HG03060 (cell line): Measurements from ENCODE around the gene TRAPPC14.

ENCODE experiments used
- ATAC-seq: cut with Tn5 transposase; IDR thresholded peaks from one replicate; pipeline ENCODE4 v1.9.1; 2021; ENCODE audit warnings: low read depth, moderate number of reproducible peaks; ENCODE audit not compliant: unreplicated experiment

The TRAPPC14 gene

DNA sequence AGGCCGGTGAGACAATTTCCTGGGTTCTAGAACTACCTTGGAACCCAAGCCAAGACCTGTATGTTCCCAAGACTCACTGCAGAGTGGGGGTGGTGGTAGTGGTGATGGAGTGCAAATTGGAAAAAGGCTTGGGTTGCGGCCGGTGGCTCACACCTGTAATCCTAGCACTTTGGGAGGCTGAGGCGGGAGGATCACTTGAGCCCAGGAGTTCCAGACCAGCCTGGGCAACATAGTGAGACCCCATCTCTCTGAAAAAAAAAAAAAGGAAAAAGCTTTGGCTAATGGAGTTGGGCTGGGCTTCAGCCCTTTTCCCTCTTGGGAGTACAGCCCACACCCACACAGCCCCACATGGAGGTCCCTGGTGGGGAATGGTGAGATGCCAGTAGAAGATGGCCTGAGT is 53.0 kb downstream of the TRAPPC14 start:
- no peak for ATAC-seq
